ENCODE measurements around the gene NYAP1.
"Not testable (repeated sequence)": the region's sequence is repeated elsewhere in the genome, so short reads cannot be mapped to it uniquely, and the experiment has no call there.

NYAP1 gene

GRCh38 chr7:100481466-100481865 lies 2.3 kb upstream of the NYAP1 start:
- no peak for DNase-seq

GRCh38 chr7:100482728-100483089 lies 1.0 kb upstream of the NYAP1 start:
- no peak for DNase-seq

- peak in 38 of 56 donors; percentile 26 to 79 (median 56) for DNase-seq
These were observed 521 bp upstream of the NYAP1 start for GRCh38 chr7:100483090-100483721.

- DNase-seq, result peak in 3 of 56 donors; percentile 24 to 55 (median 42)
These were observed 932 bp downstream of the NYAP1 start for GRCh38 chr7:100484673-100485045.

GRCh38 chr7:100485471-100485876 lies 1.7 kb downstream of the NYAP1 start:
- no peak for DNase-seq

GRCh38 chr7:100486111-100486636 lies 2.4 kb downstream of the NYAP1 start:
- no peak for DNase-seq

- peak in 7 of 56 donors; percentile 9 to 30 (median 15) for DNase-seq
These were observed 3.2 kb downstream of the NYAP1 start for GRCh38 chr7:100486753-100487446.

GRCh38 chr7:100488333-100489095 lies 4.8 kb downstream of the NYAP1 start:
- no peak for DNase-seq

GRCh38 chr7:100489121-100489520 lies 5.4 kb downstream of the NYAP1 start:
- DNase-seq, result no peak

GRCh38 chr7:100489824-100490223 lies 6.1 kb downstream of the NYAP1 start:
- DNase-seq, result peak in 54 of 56 donors; percentile 32 to 97 (median 87)

GRCh38 chr7:100490483-100491191 lies 6.9 kb downstream of the NYAP1 start:
- no peak for DNase-seq

- no peak for DNase-seq
These were observed 7.5 kb downstream of the NYAP1 start for GRCh38 chr7:100491192-100491578.

- DNase-seq, result no peak
These were observed 9.2 kb downstream of the NYAP1 start for GRCh38 chr7:100492738-100493475.

- peak in 37 of 56 donors; percentile 17 to 76 (median 47) for DNase-seq
These were observed 9.9 kb downstream of the NYAP1 start for GRCh38 chr7:100493476-100494264.

- DNase-seq, result no peak
These were observed 12.8 kb downstream of the NYAP1 start for GRCh38 chr7:100496509-100496908.

GRCh38 chr7:100500743-100501142 lies 17.0 kb downstream of the NYAP1 start:
- DNase-seq, result not testable (repeated sequence)

GRCh38 chr7:100504031-100504430 lies 20.3 kb downstream of the NYAP1 start:
- not testable (repeated sequence) for DNase-seq

GRCh38 chr7:100504887-100505611 lies 21.3 kb downstream of the NYAP1 start:
- DNase-seq, result no peak

- DNase-seq, result no peak
These were observed 22.7 kb downstream of the NYAP1 start for GRCh38 chr7:100506356-100506923.
